A549 (cell line): Measurements from ENCODE around the gene HLA-DQB1. TPM values are rescaled to one million over a fixed set of nuclear protein-coding genes. Genes with fewer than 3 reads are reported as not detected.

Source experiments
- ATAC-seq, 2 experiments: fragments of 200-7000 bp in 1 of 2; fragments of >200 bp in 1 of 2; cut with Nextera tagmentation in 1 of 2; cut with Tn5 transposase in 1 of 2; 3 replicates each; pipeline versions ENCODE4 v1.8.0 to v1.9.1; 2018 to 2020; ENCODE audit warnings: mild to moderate bottlenecking in 1 of 2, moderate library complexity in 1 of 2
- CTCF ChIA-PET: fragments of 300-600 bp; sonication (Branson Sonifier 250); formaldehyde crosslinking; extraction: SDS; loops from one replicate; lab custom pipeline; 2021; ENCODE audit warnings: antibody characterized with exemption, inconsistent platforms; lab: Yijun Ruan, JAX
- POLR2A ChIA-PET: fragments of 350-600 bp; formaldehyde crosslinking; extraction: SDS; loops from one replicate; lab custom pipeline; 2021; ENCODE audit warnings: antibody characterized with exemption, inconsistent platforms; lab: Yijun Ruan, JAX
- DNase-seq, 2 experiments: peaks; one replicate each; pipeline versions ENCODE4 v3.0.0 to v3.0.0-alpha.2; 2011 to 2016; ENCODE audit warnings: low read depth in 1 of 2, low spot score in 1 of 2
- FAIRE-seq: peaks from 2 replicates; lab custom pipeline; 2011; peaks lifted over from hg19 to GRCh38; lab: Jason Lieb, UNC
- H3K27ac ChIP-seq, 2 experiments: fragments of >200 bp; sonication (Bioruptor Twin); formaldehyde crosslinking; 3 replicates each; pipeline ENCODE4 v1.5.1; 2016 to 2017
- H3K4me1 ChIP-seq: fragments of >200 bp; sonication (Bioruptor Twin); formaldehyde crosslinking; 3 replicates; pipeline ENCODE4 v1.6.1; 2016
- H3K4me2 ChIP-seq: fragments of >200 bp; sonication (Bioruptor Twin); formaldehyde crosslinking; 3 replicates; pipeline ENCODE4 v1.6.1; 2016
- H3K4me3 ChIP-seq: fragments of >200 bp; sonication (Bioruptor Twin); formaldehyde crosslinking; 3 replicates; pipeline ENCODE4 v1.5.1; 2016
- H3K9me3 ChIP-seq: fragments of >200 bp; sonication (Bioruptor Twin); formaldehyde crosslinking; 3 replicates; pipeline ENCODE4 v1.6.1; 2016
- NPAS2 ChIP-seq: fragments of 250-450 bp; sonication (Bioruptor Pico); IDR thresholded peaks from 2 replicates; pipeline ENCODE4 v1.8.0; 2022; ENCODE audit warnings: mild to moderate bottlenecking, moderate library complexity, borderline replicate concordance
- RFX5 ChIP-seq: fragments of 450-650 bp; IDR thresholded peaks from 2 replicates; pipeline ENCODE4 v1.7.1; 2014; ENCODE audit warnings: antibody characterized with exemption, mild to moderate bottlenecking, moderate library complexity
- SREBF2 ChIP-seq: fragments of 450-650 bp; IDR thresholded peaks from 2 replicates; pipeline ENCODE4 v1.6.1; 2014; ENCODE audit warnings: mild to moderate bottlenecking, moderate library complexity
- WGBS: methylation state at CpG from one replicate; pipeline ENCODE4 v1.1.6; 2017; ENCODE audit errors: missing lambda C conversion rate; 5-methylcytosine and 5-hydroxymethylcytosine counted together
- polyA plus RNA-seq, 4 experiments: library from polyadenylated mRNA; depleted of rRNA in 3 of 4; stranded (reverse); fragments of >200 nt; fragmentation: RNase III in 1 of 4; extraction: RNeasy Plus Mini Kit Qiagen cat#74134 plus additional on column Dnase treatment in 1 of 4; gene quantifications; 2 replicates in 3 of 4; 3 replicates in 1 of 4; pipeline ENCODE4 v1.2.3, GENCODE V29; 2011 to 2017

The HLA-DQB1 gene
- polyA plus RNA-seq, 2 of the 4 experiments (the other 2 are of a cell fraction): not detected

DNA sequence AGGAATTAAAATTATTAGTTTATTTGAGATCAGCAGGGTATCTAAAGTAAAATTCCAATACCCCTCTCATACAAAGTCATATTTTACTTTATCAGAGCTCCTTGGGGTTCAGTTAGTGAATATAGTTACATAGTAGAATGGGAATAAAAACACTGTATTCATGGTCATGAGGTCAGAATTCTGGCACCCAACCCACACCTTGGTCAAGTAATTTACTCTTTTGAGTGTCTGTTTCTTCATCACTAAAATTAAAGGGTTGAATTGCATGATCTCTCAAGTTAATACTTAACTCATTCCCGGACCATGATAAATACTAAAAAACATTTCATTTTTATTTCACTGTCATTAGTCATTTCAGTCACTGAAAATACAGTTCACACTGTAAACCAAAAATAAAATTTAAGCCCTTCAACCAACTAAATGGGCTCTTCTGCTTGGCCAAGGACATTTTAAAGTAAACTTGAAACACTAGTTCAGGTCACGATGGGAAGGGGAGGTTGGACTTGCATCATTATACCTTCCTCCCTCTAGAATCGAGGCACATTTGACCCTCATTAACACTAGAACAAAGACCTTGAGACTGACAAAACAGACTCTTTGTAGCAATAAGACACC lies 55.7 kb downstream of the HLA-DQB1 start:
- H3K9me3 ChIP-seq: no peaks in the 10 kb centered on the region
- H3K27ac ChIP-seq: no peak overlapping the region
- no peak for TF ChIP-seq SREBF2
- POLR2A ChIA-PET: no interaction called here
- FAIRE-seq (no peak), DNase-seq (no peak), ATAC-seq (no peak)
- CTCF ChIA-PET: no interaction called here
- 0% methylated on average over 3 of the region's 3 CpGs for WGBS
- H3K4me2 ChIP-seq: no peak overlapping the region
- H3K4me1 ChIP-seq: no peaks in the 10 kb centered on the region
- no peak overlapping the region for H3K4me3 ChIP-seq

DNA sequence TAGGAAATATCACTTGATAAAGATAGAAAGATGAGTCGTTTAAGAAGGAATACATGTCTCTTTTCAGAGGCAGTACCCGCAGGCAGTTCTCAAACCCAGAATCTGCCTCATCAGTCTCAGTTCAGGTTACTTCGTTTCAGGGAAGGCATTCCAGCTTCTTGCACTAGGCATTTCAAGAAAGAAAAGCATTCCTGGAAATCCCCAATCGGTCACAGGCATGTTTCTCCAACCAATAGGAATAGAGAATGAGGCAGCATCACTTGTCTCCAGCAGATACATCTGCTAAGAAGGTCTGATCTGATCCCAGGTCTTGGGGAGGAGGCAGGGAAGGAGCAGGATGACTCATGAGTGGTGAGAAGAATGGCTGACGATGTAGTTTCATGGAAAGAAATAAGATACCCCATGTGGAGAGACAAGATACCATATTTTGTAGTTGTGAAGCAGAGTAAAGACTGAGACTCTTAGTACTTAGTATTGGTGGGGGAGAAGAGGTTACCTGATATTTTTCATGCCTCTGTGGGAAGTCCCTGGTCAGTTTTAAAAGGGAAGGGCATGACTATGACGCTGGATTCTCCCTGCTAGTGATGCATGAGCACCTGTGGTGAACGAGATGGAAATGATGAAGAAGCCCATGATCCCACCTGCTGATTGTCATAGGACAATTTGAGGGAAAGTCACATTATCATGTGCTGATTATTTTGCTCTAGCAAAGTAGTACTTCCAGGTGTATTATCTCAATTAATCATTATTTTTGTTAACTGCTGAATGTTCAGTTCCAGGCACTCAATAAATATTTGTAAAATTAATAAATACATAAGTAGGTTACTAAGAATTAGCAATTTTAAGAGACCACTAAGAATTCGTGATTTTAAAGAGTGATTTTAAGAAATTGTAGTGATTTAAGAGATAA lies 56.5 kb downstream of the HLA-DQB1 start:
- DNase-seq (peak; percentile 25 to 87), ATAC-seq (peak; percentile 99), FAIRE-seq (no peak)
- no peaks in the 10 kb centered on the region for H3K9me3 ChIP-seq
- H3K27ac ChIP-seq: no peak overlapping the region
- H3K4me1 ChIP-seq: no peaks in the 10 kb centered on the region
- POLR2A ChIA-PET: no interaction called here
- TF ChIP-seq RFX5: peak; percentile 89
- no peak for TF ChIP-seq NPAS2 (CRISPR knock-in tag)
- H3K4me2 ChIP-seq: no peak overlapping the region; the same call in 2 of the 3 replicates
- 3% methylated on average over 8 of the region's 8 CpGs for WGBS
- no peak overlapping the region for H3K4me3 ChIP-seq
- CTCF ChIA-PET: no interaction called here

Other genes starting within 250 kb of the HLA-DQB1 start
- not detected in 2 replicates for gene HLA-DRA, start 226.8 kb downstream of the HLA-DQB1 start, polyA plus RNA-seq (2011; rRNA removed)
- gene HLA-DRA, start 226.8 kb downstream of the HLA-DQB1 start, polyA plus RNA-seq (2017; fragmentation: RNase III; extraction: RNeasy Plus Mini Kit Qiagen cat#74134 plus additional on column Dnase treatment): not detected in 3 replicates
- gene HLA-DRB5, start 136.4 kb downstream of the HLA-DQB1 start, polyA plus RNA-seq (2011; rRNA removed): not detected in 2 replicates
- gene HLA-DRB5, start 136.4 kb downstream of the HLA-DQB1 start, polyA plus RNA-seq (2017; fragmentation: RNase III; extraction: RNeasy Plus Mini Kit Qiagen cat#74134 plus additional on column Dnase treatment): not detected in 3 replicates
- gene HLA-DRB1, start 76.8 kb downstream of the HLA-DQB1 start, polyA plus RNA-seq (2011; rRNA removed): not detected in 2 replicates
- not detected in 3 replicates for gene HLA-DRB1, start 76.8 kb downstream of the HLA-DQB1 start, polyA plus RNA-seq (2017; fragmentation: RNase III; extraction: RNeasy Plus Mini Kit Qiagen cat#74134 plus additional on column Dnase treatment)
- not detected in 2 replicates for gene HLA-DQA1, start 29.3 kb downstream of the HLA-DQB1 start, polyA plus RNA-seq (2011; rRNA removed)
- gene HLA-DQA1, start 29.3 kb downstream of the HLA-DQB1 start, polyA plus RNA-seq (2017; fragmentation: RNase III; extraction: RNeasy Plus Mini Kit Qiagen cat#74134 plus additional on column Dnase treatment): not detected in 3 replicates
- gene HLA-DQA2, start 74.7 kb upstream of the HLA-DQB1 start, polyA plus RNA-seq (2011; rRNA removed): not detected in 2 replicates
- not detected in 3 replicates for gene HLA-DQA2, start 74.7 kb upstream of the HLA-DQB1 start, polyA plus RNA-seq (2017; fragmentation: RNase III; extraction: RNeasy Plus Mini Kit Qiagen cat#74134 plus additional on column Dnase treatment)
- not detected in 2 replicates for gene HLA-DQB2, start 96.9 kb upstream of the HLA-DQB1 start, polyA plus RNA-seq (2011; rRNA removed)
- not detected in 3 replicates for gene HLA-DQB2, start 96.9 kb upstream of the HLA-DQB1 start, polyA plus RNA-seq (2017; fragmentation: RNase III; extraction: RNeasy Plus Mini Kit Qiagen cat#74134 plus additional on column Dnase treatment)
- gene HLA-DOB, start 150.3 kb upstream of the HLA-DQB1 start, polyA plus RNA-seq (2011; rRNA removed): 0.10 and 0.11 TPM in 2 replicates
- gene HLA-DOB, start 150.3 kb upstream of the HLA-DQB1 start, polyA plus RNA-seq (2017; fragmentation: RNase III; extraction: RNeasy Plus Mini Kit Qiagen cat#74134 plus additional on column Dnase treatment): 0.07 to 0.12 TPM (median 0.08 TPM) in 3 replicates
- gene TAP2, start 172.1 kb upstream of the HLA-DQB1 start, polyA plus RNA-seq (2011; rRNA removed): 11.4 and 12.1 TPM in 2 replicates
- gene TAP2, start 172.1 kb upstream of the HLA-DQB1 start, polyA plus RNA-seq (2017; fragmentation: RNase III; extraction: RNeasy Plus Mini Kit Qiagen cat#74134 plus additional on column Dnase treatment): 15.9 to 18.4 TPM (median 16.5 TPM) in 3 replicates
- 18.7 and 20.2 TPM in 2 replicates for gene PSMB8, start 177.4 kb upstream of the HLA-DQB1 start, polyA plus RNA-seq (2011; rRNA removed)
- gene PSMB8, start 177.4 kb upstream of the HLA-DQB1 start, polyA plus RNA-seq (2017; fragmentation: RNase III; extraction: RNeasy Plus Mini Kit Qiagen cat#74134 plus additional on column Dnase treatment): 14.6 to 16.6 TPM (median 15.9 TPM) in 3 replicates
- 21.2 and 28.2 TPM in 2 replicates for gene TAP1, start 187.0 kb upstream of the HLA-DQB1 start, polyA plus RNA-seq (2011; rRNA removed)
- gene TAP1, start 187.0 kb upstream of the HLA-DQB1 start, polyA plus RNA-seq (2017; fragmentation: RNase III; extraction: RNeasy Plus Mini Kit Qiagen cat#74134 plus additional on column Dnase treatment): 19.0 to 25.8 TPM (median 21.4 TPM) in 3 replicates
- 11.7 and 12.5 TPM in 2 replicates for gene PSMB9, start 187.5 kb upstream of the HLA-DQB1 start, polyA plus RNA-seq (2011; rRNA removed)
- gene PSMB9, start 187.5 kb upstream of the HLA-DQB1 start, polyA plus RNA-seq (2017; fragmentation: RNase III; extraction: RNeasy Plus Mini Kit Qiagen cat#74134 plus additional on column Dnase treatment): 9.2 to 18.9 TPM (median 12.0 TPM) in 3 replicates